ENCODE data around the gene SMR3A.

GRCh38 chr4:70313736-70314135, 46.8 kb upstream of the SMR3A start:
- no peak for TF ChIP-seq CTCF (conservative IDR thresholded peaks at IDR 0.05; ENCODE audit: low read length)
- no peak for TF ChIP-seq EZH2phosphoT487 (IDR thresholded peaks at IDR 0.05; ENCODE audit: borderline replicate concordance)
